Measurements from ENCODE around the gene HS3ST5. TPM values are rescaled to one million over a fixed set of nuclear protein-coding genes. Genes with fewer than 3 reads are reported as not detected.

Gene HS3ST5
- total RNA-seq, 3 donors from 2014 or later (not counting 1 experiment from before 2014, with no cell fraction given), result not detected

- TF ChIP-seq CTCF (IDR thresholded peaks at IDR 0.05), result no peak
- 62% methylated on average over 2 of the region's 2 CpGs for WGBS (ENCODE audit: insufficient coverage)
- Mint-ChIP-seq H3K4me1 (no peaks in the 10 kb centered on the region), H3K36me3 (no peaks in the 10 kb centered on the region), H3K9me3 (peaks cover 0 to 2% of the 10 kb centered on the region in 2 donors), H3K4me3 (no peak overlapping the region), H3K27ac (no peak overlapping the region), H3K27me3 (ENCODE audit: low read depth in 2 of 2) (no peaks in the 10 kb centered on the region)
- Histone ChIP-seq H3K4me3 (ENCODE audit: low read length) (no peak overlapping the region), H3K36me3 (ENCODE audit: control insufficient read depth, insufficient read depth, low read length) (no peaks in the 10 kb centered on the region), H3K27me3 (ENCODE audit: control insufficient read depth, insufficient read depth, low read length) (no peaks in the 10 kb centered on the region), H3K4me1 (ENCODE audit: control insufficient read depth, insufficient read depth, low read length) (no peaks in the 10 kb centered on the region), H3K9me3 (ENCODE audit: control insufficient read depth, insufficient read depth, low read length) (no peaks in the 10 kb centered on the region), H3K27ac (ENCODE audit: low read length) (no peak overlapping the region)
- DNase-seq (no peak), ATAC-seq (no peak)
- intact Hi-C loops (cut with micrococcal nuclease), result no loop called here
Measured at GRCh38 chr6:114157848-114158247, 185.0 kb downstream of the HS3ST5 start.

GRCh38 chr6:114155763-114156162 is 187.1 kb downstream of the HS3ST5 start:
- no peak overlapping the region for H3K27ac Mint-ChIP-seq
- no peaks in the 10 kb centered on the region for H3K27me3 ChIP-seq (ENCODE audit: control insufficient read depth, insufficient read depth, low read length)
- no peaks in the 10 kb centered on the region for H3K27me3 Mint-ChIP-seq (ENCODE audit: low read depth in 2 of 2)
- no peak for ATAC-seq
- H3K36me3 Mint-ChIP-seq, result no peaks in the 10 kb centered on the region
- TF ChIP-seq CTCF (IDR thresholded peaks at IDR 0.05), result no peak
- no peak overlapping the region for H3K4me3 Mint-ChIP-seq
- H3K4me3 ChIP-seq (ENCODE audit: low read length), result no peak overlapping the region
- no peaks in the 10 kb centered on the region for H3K4me1 ChIP-seq (ENCODE audit: control insufficient read depth, insufficient read depth, low read length)
- WGBS (ENCODE audit: insufficient coverage), result 68% methylated on average over 3 of the region's 3 CpGs
- peaks cover 0 to 2% of the 10 kb centered on the region in 2 donors for H3K9me3 Mint-ChIP-seq
- H3K4me1 Mint-ChIP-seq, result no peaks in the 10 kb centered on the region
- H3K36me3 ChIP-seq (ENCODE audit: control insufficient read depth, insufficient read depth, low read length), result no peaks in the 10 kb centered on the region
- intact Hi-C loops (cut with micrococcal nuclease), result no loop called here
- H3K9me3 ChIP-seq (ENCODE audit: control insufficient read depth, insufficient read depth, low read length), result no peaks in the 10 kb centered on the region
- no peak overlapping the region for H3K27ac ChIP-seq (ENCODE audit: low read length)
- DNase-seq, result no peak

GRCh38 chr6:114154812-114155211 is 188.0 kb downstream of the HS3ST5 start:
- no peaks in the 10 kb centered on the region for H3K4me1 ChIP-seq (ENCODE audit: control insufficient read depth, insufficient read depth, low read length)
- ATAC-seq, result no peak
- no peaks in the 10 kb centered on the region for H3K9me3 ChIP-seq (ENCODE audit: control insufficient read depth, insufficient read depth, low read length)
- no peaks in the 10 kb centered on the region for H3K36me3 ChIP-seq (ENCODE audit: control insufficient read depth, insufficient read depth, low read length)
- no peak for TF ChIP-seq CTCF (IDR thresholded peaks at IDR 0.05)
- no peak for DNase-seq
- intact Hi-C loops (cut with micrococcal nuclease), result no loop called here
- no peaks in the 10 kb centered on the region for H3K27me3 ChIP-seq (ENCODE audit: control insufficient read depth, insufficient read depth, low read length)
- WGBS (ENCODE audit: insufficient coverage), result 91% methylated on average over 1 of the region's 4 CpGs
- H3K36me3 Mint-ChIP-seq, result no peaks in the 10 kb centered on the region
- H3K4me3 ChIP-seq (ENCODE audit: low read length), result no peak overlapping the region
- no peak overlapping the region for H3K4me3 Mint-ChIP-seq
- H3K9me3 Mint-ChIP-seq, result peaks cover 0 to 2% of the 10 kb centered on the region in 2 donors
- no peak overlapping the region for H3K27ac Mint-ChIP-seq
- H3K4me1 Mint-ChIP-seq, result no peaks in the 10 kb centered on the region
- H3K27ac ChIP-seq (ENCODE audit: low read length), result no peak overlapping the region
- H3K27me3 Mint-ChIP-seq (ENCODE audit: low read depth in 2 of 2), result no peaks in the 10 kb centered on the region

- ATAC-seq, result no peak
- 70% methylated on average over 1 of the region's 3 CpGs for WGBS (ENCODE audit: insufficient coverage)
- H3K9me3 ChIP-seq (ENCODE audit: control insufficient read depth, insufficient read depth, low read length), result no peaks in the 10 kb centered on the region
- Mint-ChIP-seq H3K27me3 (ENCODE audit: low read depth in 2 of 2) (no peaks in the 10 kb centered on the region), H3K9me3 (no peaks in the 10 kb centered on the region), H3K4me1 (no peaks in the 10 kb centered on the region), H3K36me3 (no peaks in the 10 kb centered on the region), H3K4me3 (no peak overlapping the region), H3K27ac (no peak overlapping the region)
- no peak for DNase-seq
- H3K36me3 ChIP-seq (ENCODE audit: control insufficient read depth, insufficient read depth, low read length), result no peaks in the 10 kb centered on the region
- intact Hi-C loops (cut with micrococcal nuclease), result no loop called here
- no peak for TF ChIP-seq CTCF (IDR thresholded peaks at IDR 0.05)
- no peaks in the 10 kb centered on the region for H3K27me3 ChIP-seq (ENCODE audit: control insufficient read depth, insufficient read depth, low read length)
- no peak overlapping the region for H3K4me3 ChIP-seq (ENCODE audit: low read length)
- no peaks in the 10 kb centered on the region for H3K4me1 ChIP-seq (ENCODE audit: control insufficient read depth, insufficient read depth, low read length)
- H3K27ac ChIP-seq (ENCODE audit: low read length), result no peak overlapping the region
Measured at GRCh38 chr6:114153448-114153847, 189.4 kb downstream of the HS3ST5 start.
